ENCODE measurements around the gene DECR2. TPM values are rescaled to one million over a fixed set of nuclear protein-coding genes. Genes with fewer than 3 reads are reported as not detected.

Gene DECR2
- total RNA-seq, 4 donors from 2014 or later = 13.6 to 19.6 (median 17.0) TPM

DNA sequence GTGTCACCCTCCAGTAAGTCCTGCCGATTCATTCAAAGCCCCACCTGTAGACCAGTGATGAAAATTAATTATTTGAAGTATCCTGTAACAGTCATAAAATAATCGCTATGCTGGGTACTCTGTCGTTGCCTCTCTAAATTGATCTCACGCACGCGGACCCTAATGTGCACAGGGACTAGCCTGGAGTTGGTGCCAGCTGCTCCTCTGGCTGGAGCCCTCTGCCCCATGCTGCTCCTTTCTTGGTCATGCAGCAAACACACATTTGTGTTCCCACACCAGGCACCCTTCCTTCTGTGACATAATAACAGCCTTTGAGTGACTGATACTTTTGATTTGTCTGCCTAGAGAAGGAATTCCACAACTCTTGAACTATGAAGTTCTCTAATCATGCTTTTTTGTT is 39.8 kb downstream of the DECR2 start:
- intact Hi-C loops (cut with DNase I) = no loop called here
- Histone ChIP-seq H3K27me3 (no peaks in the 10 kb centered on the region), H3K36me3 (no peaks in the 10 kb centered on the region), H3K9me3 (no peaks in the 10 kb centered on the region), H3K4me1 (peaks cover 0 to 4% (median 0%) of the 10 kb centered on the region in 3 donors), H3K27ac (no peak overlapping the region), H3K4me3 (no peak overlapping the region)
- DNase-seq = no peak
- WGBS, 2 donors = 95 to 98% methylated on average over 5 to 6 of the region's 6 CpGs
- TF ChIP-seq CTCF (IDR thresholded peaks at IDR 0.05) (no peak), POLR2A (IDR thresholded peaks at IDR 0.05) (no peak)

DNA sequence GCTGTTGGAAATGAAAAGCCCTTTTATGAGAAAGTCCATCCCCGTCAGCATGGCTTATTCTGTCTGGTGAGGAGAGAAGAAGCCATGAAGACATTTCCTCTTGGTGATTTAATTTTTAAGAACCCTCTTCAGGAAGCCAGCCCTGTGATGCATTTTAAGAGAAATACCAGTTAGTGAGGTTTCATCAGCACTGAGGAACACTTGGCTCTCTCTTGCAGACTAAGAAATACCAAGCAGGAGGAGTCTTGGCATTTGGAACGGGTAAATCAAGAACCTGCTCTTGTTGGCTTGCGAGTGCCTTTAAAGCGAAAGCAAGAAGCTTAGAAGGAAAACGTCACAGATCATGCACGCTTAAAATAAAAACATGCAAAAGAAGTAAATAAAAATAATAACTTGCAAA is 41.3 kb downstream of the DECR2 start:
- H3K36me3 ChIP-seq = no peaks in the 10 kb centered on the region
- intact Hi-C loops (cut with DNase I) = no loop called here
- H3K27ac ChIP-seq = no peak overlapping the region
- H3K9me3 ChIP-seq = no peaks in the 10 kb centered on the region
- peak overlapping the region in 1 of 4 donors; percentile 18 for H3K4me3 ChIP-seq
- TF ChIP-seq POLR2A (IDR thresholded peaks at IDR 0.05) = no peak
- no peak for TF ChIP-seq CTCF (IDR thresholded peaks at IDR 0.05)
- 64 to 72% methylated on average over 6 of the region's 6 CpGs for WGBS, 2 donors
- peaks cover 0 to 4% (median 0%) of the 10 kb centered on the region in 3 donors for H3K4me1 ChIP-seq
- no peak for DNase-seq
- H3K27me3 ChIP-seq = no peaks in the 10 kb centered on the region

GRCh38 chr16:444027-444426 is 42.3 kb downstream of the DECR2 start:
- intact Hi-C loops (cut with DNase I) = no loop called here
- DNase-seq = no peak
- TF ChIP-seq CTCF (IDR thresholded peaks at IDR 0.05) (no peak), POLR2A (IDR thresholded peaks at IDR 0.05) (no peak)
- WGBS, 2 donors = 89 to 91% methylated on average over 9 to 10 of the region's 10 CpGs
- H3K4me3 ChIP-seq = no peak overlapping the region
- no peak overlapping the region for H3K27ac ChIP-seq
- H3K9me3 ChIP-seq = no peaks in the 10 kb centered on the region
- H3K4me1 ChIP-seq = peaks cover 0 to 4% (median 0%) of the 10 kb centered on the region in 3 donors
- no peaks in the 10 kb centered on the region for H3K36me3 ChIP-seq
- H3K27me3 ChIP-seq = no peaks in the 10 kb centered on the region

- no peak for TF ChIP-seq POLR2A (IDR thresholded peaks at IDR 0.05)
- no peak for TF ChIP-seq CTCF (IDR thresholded peaks at IDR 0.05)
- 79 to 80% methylated on average over 1 to 3 of the region's 4 CpGs for WGBS, 2 donors
- H3K4me3 ChIP-seq = no peak overlapping the region
- H3K27ac ChIP-seq = no peak overlapping the region
- no peaks in the 10 kb centered on the region for H3K9me3 ChIP-seq
- intact Hi-C loops (cut with DNase I) = no loop called here
- H3K4me1 ChIP-seq = peaks cover 0 to 4% (median 0%) of the 10 kb centered on the region in 3 donors
- H3K27me3 ChIP-seq = no peaks in the 10 kb centered on the region
- no peak for DNase-seq
- no peaks in the 10 kb centered on the region for H3K36me3 ChIP-seq
Measured at GRCh38 chr16:445566-445965, 43.9 kb downstream of the DECR2 start.

- intact Hi-C loops (cut with DNase I) = no loop called here
- no peak overlapping the region for H3K4me3 ChIP-seq
Measured at GRCh38 chr16:450385-450784, 48.7 kb downstream of the DECR2 start.

More at GRCh38 chr16:450385-450784, 48.7 kb downstream of the DECR2 start:
- Histone ChIP-seq H3K9me3 (no peaks in the 10 kb centered on the region), H3K4me1 (peaks cover 0 to 5% (median 0%) of the 10 kb centered on the region in 3 donors), H3K36me3 (no peaks in the 10 kb centered on the region), H3K27ac (no peak overlapping the region), H3K27me3 (no peaks in the 10 kb centered on the region)
- WGBS, 2 donors = 72 to 80% methylated on average over 4 to 8 of the region's 8 CpGs
- no peak for DNase-seq
- TF ChIP-seq POLR2A (IDR thresholded peaks at IDR 0.05) = no peak
- no peak for TF ChIP-seq CTCF (IDR thresholded peaks at IDR 0.05)
